HG03354 (cell line): ENCODE results near the gene PDE3A.
"Not testable (repeated sequence)": the region's sequence is repeated elsewhere in the genome, so short reads cannot be mapped to it uniquely, and the experiment has no call there.

Source experiments
- ATAC-seq: cut with Tn5 transposase; IDR thresholded peaks from one replicate; pipeline ENCODE4 v1.9.1; 2021; ENCODE audit warnings: mild to moderate bottlenecking; ENCODE audit not compliant: unreplicated experiment, poor library complexity, severe bottlenecking

The PDE3A gene

DNA sequence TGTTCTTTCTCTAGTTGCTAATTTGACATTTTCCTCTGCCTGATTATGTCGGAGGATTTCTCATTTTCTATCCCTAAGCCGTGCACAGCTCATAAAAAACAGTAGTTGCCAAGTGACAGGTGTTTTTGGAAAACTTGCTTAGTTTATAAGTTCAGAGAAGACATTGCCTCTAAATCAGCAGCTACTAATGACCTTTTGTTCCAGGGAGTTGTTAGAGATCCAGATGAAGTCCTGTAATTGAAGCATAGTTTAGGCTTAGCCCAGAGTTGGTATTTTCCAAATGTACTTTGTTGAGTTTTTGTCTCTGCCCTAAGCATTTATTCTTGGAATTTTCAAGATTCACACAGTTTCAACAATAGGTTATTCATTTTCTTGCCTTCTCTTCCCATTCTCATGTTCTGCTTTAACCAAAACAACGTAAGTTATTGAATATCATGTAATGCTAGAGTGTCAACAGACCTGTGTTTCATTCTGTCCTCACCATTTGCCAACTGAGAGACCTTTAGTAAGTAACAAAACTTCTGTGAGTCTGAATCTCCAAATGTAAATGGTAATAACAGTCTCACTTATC lies 216.8 kb downstream of the PDE3A start:
- ATAC-seq, result no peak

DNA sequence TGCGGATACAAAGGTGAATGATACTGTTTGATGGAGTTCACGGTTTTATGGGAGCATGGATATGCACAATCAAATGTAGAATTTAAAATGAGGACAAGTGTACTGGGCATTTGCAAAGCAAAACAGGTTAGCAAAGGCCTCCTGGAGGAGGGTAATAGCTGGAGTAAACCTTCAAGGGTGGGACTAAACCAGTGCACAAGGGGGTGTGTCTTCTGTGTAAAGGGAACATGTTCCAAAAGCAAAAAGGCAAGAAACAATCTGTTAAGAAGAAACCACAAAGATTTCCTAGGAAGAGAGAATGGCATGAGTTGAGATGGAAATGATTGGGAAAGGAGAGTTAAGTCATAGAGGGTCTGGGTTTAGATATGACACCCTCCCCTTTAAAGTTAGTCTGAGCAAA lies 217.6 kb downstream of the PDE3A start:
- ATAC-seq, result no peak

- no peak for ATAC-seq
Observed at GRCh38 chr12:20588042-20588441, 219.7 kb downstream of the PDE3A start.

DNA sequence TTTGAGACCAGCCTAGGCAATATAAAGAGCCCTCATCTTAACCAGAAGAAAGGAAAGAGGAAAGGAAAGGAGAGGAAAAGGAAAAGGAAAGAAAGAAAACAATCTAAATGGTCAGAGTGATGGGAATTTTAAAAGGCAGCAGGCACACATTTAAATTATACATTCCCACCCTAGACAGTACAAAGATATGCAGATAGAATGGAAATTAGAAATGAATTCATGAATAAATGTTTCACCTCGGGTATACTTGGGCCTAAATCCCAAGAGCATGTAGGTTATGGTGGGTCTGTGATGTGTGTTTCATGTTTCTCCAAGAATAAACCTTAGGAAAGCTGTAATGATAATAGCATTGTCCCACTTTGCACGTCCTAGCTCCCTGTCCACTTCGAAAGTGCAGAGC lies 222.2 kb downstream of the PDE3A start:
- no peak for ATAC-seq

DNA sequence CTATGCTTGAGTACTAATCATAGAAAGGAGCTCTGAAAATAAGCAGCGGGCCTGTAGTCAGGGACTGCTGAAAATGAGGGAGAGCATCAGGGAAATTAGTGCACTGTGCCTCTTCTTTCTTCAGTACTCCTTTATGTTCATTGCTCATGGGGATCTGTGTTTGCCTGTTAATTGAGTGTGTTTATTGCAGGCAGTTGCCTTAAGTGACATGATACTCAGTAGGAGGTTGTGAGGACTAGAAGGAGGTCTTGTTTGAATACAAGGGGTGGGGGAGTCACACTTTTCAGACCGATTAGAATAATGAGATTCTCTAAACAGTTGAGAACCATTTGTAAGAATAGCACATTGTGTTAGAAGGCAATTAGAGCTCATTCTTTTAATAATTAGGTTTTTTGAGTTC lies 224.2 kb downstream of the PDE3A start:
- ATAC-seq, result no peak

DNA sequence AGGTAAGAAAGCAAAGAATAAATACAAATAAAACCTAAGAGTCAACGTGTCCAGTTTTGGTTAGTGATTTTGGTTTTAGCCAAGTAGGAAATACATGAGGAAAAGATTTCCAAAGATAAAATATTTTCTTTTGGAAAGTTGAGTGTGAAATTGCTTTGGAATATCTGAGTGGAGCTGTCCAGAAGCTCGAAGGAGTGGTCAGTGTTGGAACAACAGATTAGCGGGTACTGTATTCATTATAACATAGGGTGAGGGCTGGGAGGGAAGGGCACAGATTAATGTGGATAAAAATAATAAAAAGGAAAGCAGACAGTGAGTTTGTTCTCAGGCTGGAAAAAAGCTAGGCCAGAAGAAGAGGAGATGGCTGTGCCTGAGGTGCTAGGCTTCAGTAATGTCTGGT lies 225.3 kb downstream of the PDE3A start:
- no peak for ATAC-seq

- ATAC-seq, result no peak
Observed at GRCh38 chr12:20596061-20596460, 227.7 kb downstream of the PDE3A start.

DNA sequence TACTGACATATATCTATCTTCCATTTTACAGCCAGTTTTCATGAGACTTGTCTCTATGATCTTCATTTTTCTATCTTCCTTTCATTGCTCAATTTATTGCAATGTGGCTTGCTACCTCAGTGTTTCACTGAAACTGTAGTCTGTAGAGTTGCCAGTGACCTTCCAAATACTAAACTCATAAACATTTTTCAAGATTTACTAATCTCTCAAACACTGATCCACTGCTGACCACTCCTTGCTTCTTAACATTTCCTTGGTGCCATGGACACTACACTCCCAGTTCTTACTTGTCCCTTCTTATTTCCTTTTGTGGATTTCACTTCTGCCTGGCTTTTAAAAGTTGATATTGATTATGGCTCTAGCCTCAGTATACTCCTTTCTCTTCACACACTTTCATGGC lies 231.4 kb downstream of the PDE3A start:
- ATAC-seq, result no peak

DNA sequence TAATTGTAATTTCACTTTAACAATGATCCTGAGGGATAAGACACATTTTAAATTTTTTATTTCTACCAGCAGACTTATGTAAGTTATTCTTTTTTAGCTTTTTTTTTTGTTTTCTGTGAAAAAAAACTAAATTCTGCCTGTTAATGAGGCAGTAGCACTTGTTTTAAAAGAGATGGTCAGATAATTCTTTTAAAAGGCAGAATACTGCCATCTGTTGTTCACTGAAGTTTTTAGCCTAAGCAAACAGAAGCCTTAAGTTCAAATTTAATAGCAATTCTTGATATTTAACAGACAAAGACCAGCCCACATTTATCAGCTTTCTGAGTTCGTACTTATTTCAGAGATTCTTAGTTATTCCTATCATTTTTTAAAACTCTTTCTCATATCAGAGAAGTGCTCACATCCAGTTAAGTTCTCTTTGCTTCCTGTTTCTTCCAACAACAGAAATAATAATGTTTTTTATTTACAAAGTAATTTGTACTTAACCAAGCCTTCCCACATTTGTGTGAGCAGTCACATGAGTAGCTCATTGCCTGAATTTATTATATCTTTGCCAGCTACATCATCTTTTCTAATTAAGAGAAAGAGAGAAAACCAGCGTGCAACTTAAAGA lies 233.4 kb downstream of the PDE3A start:
- ATAC-seq, result no peak

DNA sequence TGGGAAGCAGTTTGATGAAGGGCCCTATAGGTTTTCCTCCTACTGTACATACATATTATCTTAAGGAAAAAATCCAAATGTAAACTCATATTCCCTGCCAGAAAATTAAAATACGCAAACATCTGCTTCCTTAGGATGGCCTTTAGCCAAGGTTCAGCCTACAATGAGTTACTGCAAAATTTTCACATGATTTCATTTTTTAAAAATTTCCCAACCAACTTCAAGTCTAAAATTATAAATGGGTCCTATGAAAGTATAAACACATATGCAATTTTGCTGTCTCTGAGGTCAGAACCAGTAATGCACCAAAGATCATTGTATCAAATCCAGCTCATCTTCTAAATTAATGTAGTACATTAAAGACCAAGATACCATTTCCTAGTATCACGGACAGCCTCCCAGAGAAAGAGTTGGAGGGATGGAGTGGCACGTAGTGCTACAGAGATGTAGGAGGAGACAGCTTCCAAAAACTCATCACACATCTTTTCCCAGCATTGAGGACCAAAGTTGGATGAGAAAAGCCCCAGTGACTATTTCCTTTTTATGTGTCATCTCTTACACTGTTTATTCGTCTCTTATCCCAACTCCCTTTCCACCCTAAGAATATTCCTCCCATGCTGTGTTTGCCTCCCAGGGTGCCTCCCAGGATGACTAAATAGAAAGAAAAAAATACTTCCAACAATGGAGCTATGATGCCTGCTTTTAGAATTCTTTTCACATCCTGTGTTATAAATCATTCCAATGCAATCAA lies 234.5 kb downstream of the PDE3A start:
- ATAC-seq, result no peak

GRCh38 chr12:20604408-20605067 lies 236.2 kb downstream of the PDE3A start:
- ATAC-seq, result no peak

DNA sequence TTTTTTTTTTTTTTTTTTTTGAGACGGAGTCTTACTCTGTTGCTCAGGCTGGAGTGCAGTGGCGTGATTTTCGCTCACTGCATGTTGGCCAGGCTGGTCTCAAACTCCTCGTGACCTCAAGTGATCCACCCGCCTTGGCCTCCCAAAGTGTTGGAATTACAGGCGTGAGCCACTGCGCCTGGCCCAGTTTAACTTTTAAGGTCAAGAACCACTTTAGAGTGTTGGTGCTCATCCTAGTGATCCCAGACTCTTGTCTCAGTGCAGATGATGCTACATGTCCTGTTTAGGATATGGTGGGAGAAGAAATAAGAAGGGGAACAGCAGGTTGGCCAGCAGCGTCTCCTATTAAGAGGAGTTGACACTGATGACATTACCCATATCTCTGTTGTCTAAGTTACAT lies 246.7 kb downstream of the PDE3A start:
- ATAC-seq, result not testable (repeated sequence)

DNA sequence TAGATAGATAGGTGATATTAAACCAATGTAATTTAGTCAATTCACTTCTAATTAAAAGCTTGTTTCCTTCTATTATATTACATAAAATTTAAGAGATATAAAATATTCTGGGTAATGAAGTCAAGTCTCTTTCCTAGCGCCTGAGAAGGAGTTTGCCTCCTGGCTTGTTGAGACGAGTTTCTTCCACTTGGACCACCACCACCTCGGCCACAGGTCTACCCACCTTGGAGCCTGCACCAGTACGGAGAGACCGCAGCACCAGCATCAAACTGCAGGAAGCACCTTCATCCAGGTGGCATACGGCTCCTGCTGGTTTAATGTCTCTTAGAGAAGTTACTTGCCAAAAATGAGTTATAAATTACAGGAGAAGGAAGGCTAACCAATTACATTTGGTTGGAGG lies 247.8 kb downstream of the PDE3A start:
- no peak for ATAC-seq

DNA sequence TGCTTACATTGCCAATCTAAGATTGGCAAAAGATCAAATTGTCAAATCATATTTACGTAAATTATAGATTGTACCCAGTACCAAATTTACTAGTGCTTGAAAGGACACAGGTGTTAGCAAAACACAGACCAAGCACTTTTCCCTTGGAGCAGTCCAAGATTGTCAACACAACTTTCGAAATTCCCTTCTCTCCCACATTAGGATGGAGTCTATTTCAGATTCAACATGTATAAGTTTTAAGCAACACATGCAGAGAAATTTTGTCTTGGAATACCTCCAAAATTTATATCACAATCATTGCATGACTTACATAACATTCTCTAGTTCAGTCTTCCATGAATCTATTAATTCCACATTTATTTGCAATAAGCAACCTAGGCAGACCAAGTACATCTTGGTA lies 251.9 kb downstream of the PDE3A start:
- no peak for ATAC-seq

- no peak for ATAC-seq
Observed at GRCh38 chr12:20624718-20625117, 256.4 kb downstream of the PDE3A start.

- ATAC-seq, result no peak
Observed at GRCh38 chr12:20625531-20625930, 257.2 kb downstream of the PDE3A start.

GRCh38 chr12:20627001-20627588 lies 258.8 kb downstream of the PDE3A start:
- no peak for ATAC-seq

DNA sequence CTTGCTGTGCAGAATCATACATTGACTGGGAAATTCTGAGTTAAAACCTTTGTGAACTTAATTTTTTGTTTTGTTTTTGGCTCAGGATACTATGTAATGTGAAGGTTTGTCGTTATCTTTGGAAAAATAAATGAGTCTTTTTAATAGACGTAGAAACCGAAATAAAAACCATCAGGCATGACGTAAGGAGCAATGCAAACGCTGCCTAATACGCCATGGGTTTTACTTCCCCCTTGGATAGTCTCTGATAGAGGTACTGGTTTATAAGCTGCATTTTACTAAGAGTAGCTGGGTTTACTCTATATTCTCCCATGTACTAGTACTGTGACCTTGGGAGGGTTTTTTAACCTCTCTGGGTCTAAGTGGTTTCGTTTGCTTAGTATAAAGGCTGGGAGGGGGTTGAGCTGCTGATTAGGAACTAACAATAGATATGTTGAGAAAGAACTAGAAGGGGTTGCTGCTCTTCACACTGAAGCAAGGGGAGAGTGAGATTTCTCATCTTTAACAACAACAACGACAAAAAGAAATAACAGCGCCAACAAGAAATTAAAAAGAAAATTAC lies 260.0 kb downstream of the PDE3A start:
- no peak for ATAC-seq

DNA sequence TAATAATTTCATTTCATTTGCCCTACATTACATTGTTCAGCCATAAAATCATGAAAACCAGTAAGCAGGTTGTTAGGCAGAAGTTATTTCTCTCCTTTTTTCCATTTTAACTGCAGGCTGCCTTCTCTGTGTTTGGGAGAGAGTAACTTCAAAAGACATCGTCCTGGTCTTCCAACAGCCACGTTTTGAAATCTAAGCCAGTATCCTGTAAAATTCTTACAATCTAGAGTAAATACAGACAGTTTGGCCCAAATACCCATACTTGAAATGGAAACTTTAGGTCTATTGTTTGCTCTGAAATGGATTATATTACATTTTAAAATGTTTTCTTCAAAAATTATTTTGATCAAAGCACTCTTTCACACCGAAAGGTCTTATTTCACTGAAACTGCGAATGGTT lies 260.7 kb downstream of the PDE3A start:
- ATAC-seq, result no peak
